Hepatocyte (in vitro differentiated cells): Measurements from ENCODE around the gene PTPRD. TPM values are rescaled to one million over a fixed set of nuclear protein-coding genes. Genes with fewer than 3 reads are reported as not detected.

Experiments used
- DNase-seq: peaks from one replicate; pipeline ENCODE4 v3.0.0-alpha.2; 2016; ENCODE audit warnings: low spot score
- H2AFZ ChIP-seq: fragments of 200-600 bp; sonication (generic); 2 replicates; pipeline ENCODE4 v1.6.0; 2016; ENCODE audit warnings: antibody characterized with exemption, mild to moderate bottlenecking
- H3K27ac ChIP-seq: fragments of 200-600 bp; sonication (generic); 2 replicates; pipeline ENCODE4 v1.5.1; 2016; ENCODE audit warnings: mild to moderate bottlenecking
- H3K27me3 ChIP-seq: fragments of 200-600 bp; sonication (generic); 2 replicates; pipeline ENCODE4 v1.6.1; 2016
- H3K36me3 ChIP-seq: fragments of 200-600 bp; sonication (generic); replicated peaks from 2 replicates; pipeline ENCODE4 v1.5.1; 2016; ENCODE audit warnings: low read depth; ENCODE audit not compliant: insufficient read depth
- H3K4me1 ChIP-seq: fragments of 200-600 bp; sonication (generic); 2 replicates; pipeline ENCODE4 v1.5.1; 2016; ENCODE audit warnings: mild to moderate bottlenecking, moderate library complexity; ENCODE audit not compliant: insufficient read depth
- H3K4me2 ChIP-seq: fragments of 200-600 bp; sonication (generic); 2 replicates; pipeline ENCODE4 v1.6.0; 2016
- H3K4me3 ChIP-seq: fragments of 200-600 bp; sonication (generic); 2 replicates; pipeline ENCODE4 v1.5.1; 2016; ENCODE audit warnings: mild to moderate bottlenecking
- H3K79me2 ChIP-seq: fragments of 200-600 bp; sonication (generic); 2 replicates; pipeline ENCODE4 v1.6.0; 2017; ENCODE audit warnings: mild to moderate bottlenecking
- H3K9me2 ChIP-seq: fragments of 200-600 bp; sonication (generic); replicated peaks from 2 replicates; pipeline ENCODE4 v1.6.0; 2017; ENCODE audit warnings: mild to moderate bottlenecking; ENCODE audit not compliant: insufficient read depth
- H3K9me3 ChIP-seq: fragments of 200-600 bp; sonication (generic); 2 replicates; pipeline ENCODE4 v1.5.1; 2016; ENCODE audit warnings: low read depth, mild to moderate bottlenecking
- H4K20me1 ChIP-seq: fragments of 200-600 bp; sonication (generic); 2 replicates; pipeline ENCODE4 v1.6.0; 2016; ENCODE audit warnings: mild to moderate bottlenecking; ENCODE audit not compliant: insufficient read depth, poor library complexity, severe bottlenecking
- CTCF ChIP-seq: fragments of 200-600 bp; sonication (generic); IDR thresholded peaks from 2 replicates; pipeline ENCODE4 v1.5.1; 2016; ENCODE audit warnings: antibody characterized with exemption, mild to moderate bottlenecking; ENCODE audit not compliant: poor library complexity
- EZH2 ChIP-seq: fragments of 200-600 bp; sonication (generic); IDR thresholded peaks from 2 replicates; pipeline ENCODE4 v1.6.1; 2016; ENCODE audit warnings: antibody characterized with exemption, mild to moderate bottlenecking, borderline replicate concordance
- EZH2phosphoT487 ChIP-seq: fragments of 200-600 bp; sonication (generic); IDR thresholded peaks from one replicate; pipeline ENCODE4 v1.6.1; 2018; ENCODE audit warnings: antibody characterized with exemption, mild to moderate bottlenecking, low read depth, moderate library complexity; ENCODE audit not compliant: unreplicated experiment, severe bottlenecking
- WGBS: methylation state at CpG from one replicate; pipeline ENCODE4 v1.1.6; 2016; ENCODE audit warnings: low lambda C conversion rate; ENCODE audit errors: missing lambda C conversion rate; 5-methylcytosine and 5-hydroxymethylcytosine counted together
- polyA plus RNA-seq: library from polyadenylated mRNA; unstranded; fragments of >200 nt; fragmentation: Nextera tagmentation; extraction: Ambion mirVana; gene quantifications from 2 replicates; pipeline ENCODE4 v1.2.1, GENCODE V29; 2016
- total RNA-seq: library from RNA; depleted of rRNA; stranded (reverse); fragments of >200 nt; gene quantifications from 2 replicates; pipeline ENCODE4 v1.2.3, GENCODE V29; 2014

PTPRD gene
- total and polyA plus RNA-seq, 2 experiments from 2014 or later: 6.5 to 77.6 TPM

GRCh38 chr9:8874482-8874881 is 1738.3 kb downstream of the PTPRD start:
- Histone ChIP-seq H3K4me3 (no peak overlapping the region), H3K4me2 (no peak overlapping the region), H3K36me3 (no peaks in the 10 kb centered on the region), H4K20me1 (no peaks in the 10 kb centered on the region), H3K4me1 (no peaks in the 10 kb centered on the region), H3K27ac (no peak overlapping the region), H3K9me3 (no peaks in the 10 kb centered on the region), H3K9me2 (no peaks in the 10 kb centered on the region), H2AFZ (no peak overlapping the region), H3K79me2 (no peaks in the 10 kb centered on the region), H3K27me3 (no peaks in the 10 kb centered on the region)
- 79% methylated on average over 1 of the region's 1 CpG for WGBS
- no peak for DNase-seq
- TF ChIP-seq CTCF: no peak
- TF ChIP-seq EZH2phosphoT487: no peak
- no peak for TF ChIP-seq EZH2

- 67% methylated on average over 3 of the region's 3 CpGs for WGBS
- H3K9me3 ChIP-seq: no peaks in the 10 kb centered on the region
- H3K4me2 ChIP-seq: no peak overlapping the region
- no peaks in the 10 kb centered on the region for H3K9me2 ChIP-seq
- H3K36me3 ChIP-seq: no peaks in the 10 kb centered on the region
- no peak for DNase-seq
- no peak overlapping the region for H3K27ac ChIP-seq
- H4K20me1 ChIP-seq: no peaks in the 10 kb centered on the region
- no peaks in the 10 kb centered on the region for H3K4me1 ChIP-seq
- no peak overlapping the region for H3K4me3 ChIP-seq
- H3K27me3 ChIP-seq: no peaks in the 10 kb centered on the region
- TF ChIP-seq EZH2 (no peak), EZH2phosphoT487 (no peak), CTCF (no peak)
- no peaks in the 10 kb centered on the region for H3K79me2 ChIP-seq
- no peak overlapping the region for H2AFZ ChIP-seq
These were observed 1740.0 kb downstream of the PTPRD start for GRCh38 chr9:8872802-8873201.

- 74% methylated on average over 3 of the region's 3 CpGs for WGBS
- no peaks in the 10 kb centered on the region for H3K27me3 ChIP-seq
- no peak overlapping the region for H3K4me3 ChIP-seq
- H3K4me2 ChIP-seq: no peak overlapping the region
- DNase-seq: no peak
- no peaks in the 10 kb centered on the region for H4K20me1 ChIP-seq
- H3K36me3 ChIP-seq: no peaks in the 10 kb centered on the region
- H3K9me3 ChIP-seq: no peaks in the 10 kb centered on the region
- no peaks in the 10 kb centered on the region for H3K9me2 ChIP-seq
- no peak overlapping the region for H2AFZ ChIP-seq
- no peaks in the 10 kb centered on the region for H3K79me2 ChIP-seq
- TF ChIP-seq EZH2phosphoT487 (no peak), CTCF (no peak), EZH2 (no peak)
- H3K4me1 ChIP-seq: no peaks in the 10 kb centered on the region
- H3K27ac ChIP-seq: no peak overlapping the region
These were observed 1740.9 kb downstream of the PTPRD start for GRCh38 chr9:8871796-8872445.
